PFSK-1 (cell line): ENCODE results near the gene GABBR2.

Experiments
- FOXP2 ChIP-seq: optimal IDR thresholded peaks from 2 replicates; pipeline ENCODE3; 2011; ENCODE audit warnings: borderline replicate concordance, control low read depth, inconsistent platforms; ENCODE audit not compliant: insufficient read depth; ENCODE audit errors: extremely low read length, extremely low read depth
- POLR2AphosphoS5 ChIP-seq: IDR thresholded peaks from 2 replicates; pipeline ENCODE4 v1.6.1; 2012; ENCODE audit warnings: low read depth, mild to moderate bottlenecking, control low read depth, low read length, moderate library complexity
- REST ChIP-seq, 2 experiments: IDR thresholded peaks; 2 replicates each; pipeline versions ENCODE4 v1.6.1 to v1.8.0; 2011 to 2012; ENCODE audit warnings: low read depth in 2 of 2, low read length in 2 of 2, control low read depth in 1 of 2, inconsistent platforms in 1 of 2, mild to moderate bottlenecking in 1 of 2, moderate library complexity in 1 of 2; ENCODE audit not compliant: insufficient read depth in 1 of 2
- SIN3A ChIP-seq: IDR thresholded peaks from 2 replicates; pipeline ENCODE4 v1.6.1; 2012; ENCODE audit warnings: mild to moderate bottlenecking, low read length, moderate library complexity, borderline replicate concordance; ENCODE audit not compliant: insufficient read depth
- TAF1 ChIP-seq: IDR thresholded peaks from 2 replicates; pipeline ENCODE4 v1.6.1; 2012; ENCODE audit warnings: low read length, control low read depth, borderline replicate concordance; ENCODE audit not compliant: insufficient read depth

GRCh38 chr9:98472216-98472615 is 236.5 kb downstream of the GABBR2 start:
- TF ChIP-seq REST (IDR thresholded peaks at IDR 0.05; ENCODE audit: insufficient read depth in 1 of 2, low read depth in 2 of 2, low read length in 2 of 2) = peak; percentile 66 to 83
- no peak for TF ChIP-seq TAF1
- no peak for TF ChIP-seq SIN3A
- no peak for TF ChIP-seq POLR2AphosphoS5
- TF ChIP-seq FOXP2 = no peak
